Activated T-helper 17 cell treated with anti-CD3 and anti-CD28 coated beads, Interleukin-2, amount 50 U/mL, for 72 hours (primary cell): ENCODE results near the gene HERC4. TPM values are rescaled to one million over a fixed set of nuclear protein-coding genes. Genes with fewer than 3 reads are reported as not detected.
"Not testable (repeated sequence)": the region's sequence is repeated elsewhere in the genome, so short reads cannot be mapped to it uniquely, and the experiment has no call there.

Source experiments
- ATAC-seq: fragments of 150-1000 bp; cut with Tn5 transposase; replicated peaks from 2 replicates; pipeline ENCODE4 v1.10.0; 2021; ENCODE audit warnings: mild to moderate bottlenecking, moderate library complexity
- H3K27ac Mint-ChIP-seq: one replicate; pipeline ENCODE4 v1.8.0; 2022; ENCODE audit warnings: mixed read lengths
- H3K27me3 Mint-ChIP-seq: one replicate; pipeline ENCODE4 v1.8.0; 2022; ENCODE audit warnings: mixed read lengths
- H3K36me3 Mint-ChIP-seq: one replicate; pipeline ENCODE4 v1.8.0; 2022; ENCODE audit warnings: low read depth, mild to moderate bottlenecking, mixed read lengths
- H3K4me1 Mint-ChIP-seq: one replicate; pipeline ENCODE4 v1.8.0; 2022; ENCODE audit warnings: mixed read lengths
- H3K4me3 Mint-ChIP-seq: one replicate; pipeline ENCODE4 v1.8.0; 2022; ENCODE audit warnings: mild to moderate bottlenecking, mixed read lengths
- H3K9me3 Mint-ChIP-seq: one replicate; pipeline ENCODE4 v1.8.0; 2022; ENCODE audit warnings: mixed read lengths
- total RNA-seq, 2 donors: library from RNA; stranded (reverse); gene quantifications; one replicate each; pipeline ENCODE4 v1.2.3, GENCODE V29; 2022

The HERC4 gene
- total RNA-seq, 2 donors from 2014 or later, result 72.2 to 102 TPM

DNA sequence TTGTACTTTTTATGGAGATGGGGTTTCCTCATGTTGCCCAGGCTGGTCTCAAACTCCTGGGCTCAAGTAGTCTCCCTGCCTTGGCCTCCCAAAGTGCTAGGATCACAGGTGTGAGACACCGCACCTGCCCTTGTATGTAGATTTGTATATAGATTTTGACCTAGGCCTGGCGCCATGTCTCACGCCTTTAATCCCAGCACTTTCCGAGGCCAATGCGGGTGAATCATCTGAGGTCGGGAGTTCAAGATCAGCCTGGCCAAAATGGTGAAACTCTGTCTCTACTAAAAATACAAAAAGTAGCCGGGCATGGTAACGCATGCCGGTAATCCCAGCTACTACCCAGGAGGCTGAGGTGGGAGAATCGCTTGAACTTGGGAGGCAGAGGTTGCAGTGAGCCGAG, 197.7 kb downstream of the HERC4 start:
- H3K36me3 Mint-ChIP-seq, H3K9me3 Mint-ChIP-seq, H3K4me3 Mint-ChIP-seq, H3K4me1 Mint-ChIP-seq, H3K27me3 Mint-ChIP-seq, H3K27ac Mint-ChIP-seq, ATAC-seq: not testable (repeated sequence)

DNA sequence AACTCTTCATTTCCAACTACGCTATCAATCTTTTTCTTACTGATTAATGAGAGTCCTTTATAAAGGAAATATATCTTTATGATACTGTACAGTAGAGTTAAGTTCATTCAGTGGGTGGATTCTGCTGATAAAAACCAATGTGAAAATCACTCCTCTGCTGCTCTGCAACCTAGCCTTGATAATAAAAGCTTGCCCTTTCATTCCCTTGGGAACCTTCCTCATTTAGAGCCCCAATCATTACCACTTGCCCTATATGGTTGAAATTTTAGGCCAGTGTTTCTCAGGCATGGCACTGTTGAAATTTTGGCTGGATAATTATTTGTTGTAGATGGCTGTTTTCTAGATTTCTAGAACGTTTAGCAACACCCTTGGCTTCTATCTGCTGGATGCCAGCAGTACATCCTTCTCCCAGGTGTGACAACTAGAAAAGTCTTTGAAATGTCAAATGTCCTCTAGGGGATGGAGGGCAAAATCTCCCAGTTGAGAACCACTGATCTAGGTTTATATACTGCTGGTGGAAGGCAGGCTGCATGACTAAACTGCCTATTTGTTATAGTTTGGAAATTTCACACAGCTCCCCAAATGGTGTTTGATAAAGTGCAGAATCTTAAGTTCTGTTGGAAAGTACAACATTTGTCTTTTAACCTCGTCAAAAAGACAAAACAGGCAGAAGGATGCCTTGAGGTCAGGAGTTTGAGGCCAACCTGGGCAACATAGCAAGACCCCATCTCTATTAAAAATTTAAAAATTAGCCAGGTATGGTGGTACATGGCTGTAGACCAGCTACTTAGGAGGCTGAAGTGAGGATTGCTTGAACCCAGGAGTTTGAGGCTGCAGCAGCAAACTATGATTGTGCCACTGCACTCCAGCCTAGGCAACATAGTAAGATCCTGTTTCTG, 199.5 kb downstream of the HERC4 start:
- H3K36me3 Mint-ChIP-seq, result no peaks in the 10 kb centered on the region
- H3K27me3 Mint-ChIP-seq, result no peaks in the 10 kb centered on the region
- no peaks in the 10 kb centered on the region for H3K9me3 Mint-ChIP-seq
- ATAC-seq, result no peak
- H3K27ac Mint-ChIP-seq, result no peak overlapping the region
- H3K4me1 Mint-ChIP-seq, result no peaks in the 10 kb centered on the region
- no peak overlapping the region for H3K4me3 Mint-ChIP-seq

Other genes starting within 250 kb of the HERC4 start
- gene DNAJC12, start 237.1 kb downstream of the HERC4 start, total RNA-seq, result 1 to 10 TPM; 2.6 to 3.7 TPM
- gene SIRT1, start 190.6 kb downstream of the HERC4 start, total RNA-seq, result 10 to 100 TPM; 24.0 to 30.7 TPM
- gene MYPN, start 34.2 kb upstream of the HERC4 start, total RNA-seq, result 1 to 10 TPM in 1 of 2 donors, not detected in 1; 1.1 TPM
- not detected for gene ATOH7, start 156.8 kb upstream of the HERC4 start, total RNA-seq